Cardiac fibroblast (primary cell): ENCODE data around the gene SMIM44.
A peak's percentile ranks its signal among the peaks of the same experiment; 100 is the strongest.
"Not testable (repeated sequence)": the region's sequence is repeated elsewhere in the genome, so short reads cannot be mapped to it uniquely, and the experiment has no call there.

Experiments
- DNase-seq, 2 donors: peaks; one replicate each; pipeline versions ENCODE4 v3.0.0 to v3.0.0-alpha.2; 2010; ENCODE audit warnings: low read depth in 2 of 2
- H3K4me3 ChIP-seq, 2 donors: replicated peaks in 1 of 2; 1 replicate in 1 of 2; 2 replicates in 1 of 2; pipeline ENCODE4 v1.5.1; 2011; ENCODE audit warnings: low read depth in 2 of 2, low read length in 2 of 2, mild to moderate bottlenecking in 2 of 2, moderate library complexity in 1 of 2
- TF ChIP-seq, protein P1 (sequence below): IDR thresholded peaks from one replicate; pipeline ENCODE4 v1.5.1; 2011; ENCODE audit warnings: low read depth, mild to moderate bottlenecking, low read length, inconsistent platforms

The SMIM44 gene

DNA sequence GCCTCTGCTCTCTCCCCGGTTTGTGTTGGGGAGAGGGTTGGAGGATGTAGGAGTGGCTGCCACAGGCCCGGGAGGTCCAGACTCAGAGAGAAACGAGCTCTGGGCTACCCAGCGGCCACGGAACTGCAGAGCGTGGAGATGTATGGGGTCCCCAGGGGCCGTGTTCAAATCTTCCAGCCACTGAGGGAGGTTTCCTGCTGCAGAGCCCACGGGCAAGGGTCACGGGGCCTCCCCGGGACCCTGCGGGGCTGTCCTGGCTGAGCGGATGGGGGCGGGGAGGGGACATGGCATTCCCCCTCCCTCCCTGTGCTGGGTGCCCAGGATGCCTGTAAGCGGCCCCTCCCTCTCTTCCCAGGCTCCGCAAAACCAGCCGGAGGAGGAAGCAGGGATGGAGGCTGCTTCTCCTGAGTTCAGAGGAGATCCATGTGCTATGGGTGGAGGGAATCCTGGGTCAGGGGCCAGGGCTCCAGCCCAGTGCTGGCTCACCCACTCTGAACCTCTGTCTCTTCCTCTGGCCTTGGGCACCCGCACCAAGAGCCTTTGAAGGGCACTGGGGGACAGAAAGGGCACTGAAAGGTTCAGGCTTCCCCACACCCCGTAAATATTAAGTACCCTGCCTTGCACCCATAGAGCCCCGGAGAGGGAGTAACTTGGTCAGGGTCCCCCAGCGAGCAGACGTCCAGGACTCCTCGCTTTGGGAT, 25.6 kb downstream of the SMIM44 start:
- H3K4me3 ChIP-seq = no peak overlapping the region
- TF ChIP-seq, protein P1, sequence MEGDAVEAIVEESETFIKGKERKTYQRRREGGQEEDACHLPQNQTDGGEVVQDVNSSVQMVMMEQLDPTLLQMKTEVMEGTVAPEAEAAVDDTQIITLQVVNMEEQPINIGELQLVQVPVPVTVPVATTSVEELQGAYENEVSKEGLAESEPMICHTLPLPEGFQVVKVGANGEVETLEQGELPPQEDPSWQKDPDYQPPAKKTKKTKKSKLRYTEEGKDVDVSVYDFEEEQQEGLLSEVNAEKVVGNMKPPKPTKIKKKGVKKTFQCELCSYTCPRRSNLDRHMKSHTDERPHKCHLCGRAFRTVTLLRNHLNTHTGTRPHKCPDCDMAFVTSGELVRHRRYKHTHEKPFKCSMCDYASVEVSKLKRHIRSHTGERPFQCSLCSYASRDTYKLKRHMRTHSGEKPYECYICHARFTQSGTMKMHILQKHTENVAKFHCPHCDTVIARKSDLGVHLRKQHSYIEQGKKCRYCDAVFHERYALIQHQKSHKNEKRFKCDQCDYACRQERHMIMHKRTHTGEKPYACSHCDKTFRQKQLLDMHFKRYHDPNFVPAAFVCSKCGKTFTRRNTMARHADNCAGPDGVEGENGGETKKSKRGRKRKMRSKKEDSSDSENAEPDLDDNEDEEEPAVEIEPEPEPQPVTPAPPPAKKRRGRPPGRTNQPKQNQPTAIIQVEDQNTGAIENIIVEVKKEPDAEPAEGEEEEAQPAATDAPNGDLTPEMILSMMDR = no peak
- DNase-seq = peak in 1 of 2 donors; percentile 34

DNA sequence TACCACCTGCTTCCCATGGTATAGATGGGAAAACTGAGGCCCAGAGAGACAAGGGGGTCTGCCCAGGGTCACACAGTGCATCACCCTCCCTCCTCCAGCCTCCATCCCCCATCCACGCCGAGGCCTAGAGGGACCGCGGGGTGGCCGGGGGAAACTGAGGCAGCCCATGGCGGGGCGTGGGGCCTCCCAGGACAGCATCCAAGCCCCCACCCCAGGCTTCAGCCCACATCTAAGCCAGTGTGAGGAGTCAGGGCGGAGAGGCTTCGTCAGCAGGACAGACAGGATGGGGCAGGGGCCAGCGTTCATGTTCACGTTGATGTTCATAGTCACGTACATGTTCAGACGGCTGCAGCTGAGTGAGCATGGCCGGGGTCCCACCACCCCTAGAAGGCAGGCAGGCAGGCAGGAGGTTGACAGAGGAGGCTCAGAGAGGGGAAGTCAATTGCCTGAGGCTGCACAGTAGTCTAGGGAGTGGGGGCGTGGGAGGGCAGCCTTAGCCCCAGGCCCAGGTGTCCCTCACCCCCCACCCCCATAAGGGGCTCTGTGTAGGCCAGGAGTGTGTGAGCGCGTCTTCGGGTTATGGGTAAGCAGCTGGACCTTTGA, 26.2 kb downstream of the SMIM44 start:
- TF ChIP-seq, protein P1 = no peak
- no peak for DNase-seq
- no peak overlapping the region for H3K4me3 ChIP-seq

DNA sequence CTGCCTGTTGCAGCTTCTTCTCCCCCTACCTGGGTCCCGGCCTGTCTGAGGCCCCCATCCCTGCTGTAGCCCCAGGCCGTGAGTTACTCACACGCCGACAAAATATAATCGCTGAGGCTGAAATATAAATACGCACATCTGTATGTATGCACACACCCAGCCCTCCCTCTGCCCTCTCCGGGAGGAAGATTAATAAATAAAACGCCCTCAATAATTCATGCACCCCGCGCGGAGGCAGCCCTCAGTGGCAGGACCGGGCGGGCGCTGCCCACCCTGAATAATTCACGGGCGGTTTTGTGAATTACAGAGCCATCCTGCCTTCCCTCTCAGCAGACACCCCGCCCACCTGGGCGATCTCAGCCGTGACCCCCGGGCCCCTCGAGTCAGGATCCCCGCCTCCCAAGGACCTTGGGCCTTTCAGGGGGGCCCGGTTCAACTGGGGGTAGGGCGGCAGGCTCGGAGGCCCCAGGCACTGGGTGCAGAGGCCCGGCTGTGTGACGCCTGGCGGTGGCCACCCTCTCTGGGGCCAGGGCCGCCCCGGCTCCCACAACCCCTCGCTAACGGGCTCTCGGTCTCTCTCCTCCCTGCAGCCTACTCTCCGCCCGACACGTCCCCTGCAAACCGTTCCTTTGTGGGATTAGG, 27.2 kb downstream of the SMIM44 start:
- no peak overlapping the region for H3K4me3 ChIP-seq
- DNase-seq = no peak
- TF ChIP-seq, protein P1 = no peak

DNA sequence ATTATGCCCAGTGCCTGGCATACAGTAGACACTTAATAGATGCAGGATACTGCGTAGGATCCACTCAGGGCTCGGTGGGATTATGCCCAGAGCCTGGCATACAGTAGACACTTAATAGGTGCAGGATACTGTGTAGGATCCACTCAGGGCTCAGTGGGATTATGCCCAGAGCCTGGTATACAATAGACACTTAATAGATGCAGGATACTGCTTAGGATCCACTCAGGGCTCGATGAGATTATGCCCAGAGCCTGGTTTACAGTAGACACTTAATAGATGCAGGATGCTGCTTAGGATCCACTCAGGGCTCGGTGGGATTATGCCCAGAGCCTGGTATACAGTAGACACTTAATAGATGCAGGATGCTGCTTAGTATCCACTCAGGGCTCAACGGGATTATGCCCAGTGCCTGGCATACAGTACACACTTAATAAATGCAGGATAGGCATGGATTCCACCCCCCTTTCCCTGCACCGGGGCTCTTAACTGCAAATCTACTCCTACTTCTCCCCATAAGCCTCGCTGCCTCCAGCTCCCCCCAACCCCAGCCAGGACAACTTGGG, 27.8 kb downstream of the SMIM44 start:
- no peak for DNase-seq
- TF ChIP-seq, protein P1 = no peak
- H3K4me3 ChIP-seq = no peak overlapping the region

DNA sequence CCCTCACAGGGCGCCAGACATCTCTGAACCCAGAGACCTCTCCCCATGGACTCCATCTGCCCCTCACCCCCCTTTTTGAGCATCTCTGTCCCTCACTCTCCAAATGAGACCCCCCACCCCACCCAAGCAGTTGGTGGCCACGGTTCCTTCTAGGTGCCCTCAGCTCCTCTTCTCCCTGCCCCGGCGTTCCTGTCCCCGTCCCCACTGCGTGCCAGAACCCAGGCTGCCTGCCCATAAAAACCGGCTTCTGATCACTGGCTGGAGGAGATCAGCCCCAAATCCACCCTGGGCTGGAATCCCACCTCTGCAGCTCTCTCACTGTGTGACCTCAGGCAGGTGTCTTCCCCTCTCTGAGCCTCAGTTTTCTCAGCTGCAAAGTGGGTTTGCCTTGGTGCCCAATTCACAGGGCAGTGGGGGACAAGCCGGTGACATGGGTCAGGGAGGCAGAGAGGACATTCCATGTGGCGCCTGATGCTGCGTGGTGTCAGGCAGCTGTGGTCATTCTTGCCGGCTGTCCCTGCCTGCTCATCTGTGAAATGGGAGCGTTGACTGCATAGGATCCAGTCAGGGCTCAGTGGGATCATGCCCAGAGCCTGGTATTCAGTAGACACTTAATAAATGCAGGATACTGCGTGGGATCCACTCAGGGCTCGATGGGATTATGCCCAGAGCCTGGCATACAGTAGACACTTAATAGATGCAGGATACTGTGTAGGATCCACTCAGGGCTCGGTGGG, 28.4 kb downstream of the SMIM44 start:
- no peak overlapping the region for H3K4me3 ChIP-seq
- TF ChIP-seq, protein P1 = no peak
- no peak for DNase-seq

DNA sequence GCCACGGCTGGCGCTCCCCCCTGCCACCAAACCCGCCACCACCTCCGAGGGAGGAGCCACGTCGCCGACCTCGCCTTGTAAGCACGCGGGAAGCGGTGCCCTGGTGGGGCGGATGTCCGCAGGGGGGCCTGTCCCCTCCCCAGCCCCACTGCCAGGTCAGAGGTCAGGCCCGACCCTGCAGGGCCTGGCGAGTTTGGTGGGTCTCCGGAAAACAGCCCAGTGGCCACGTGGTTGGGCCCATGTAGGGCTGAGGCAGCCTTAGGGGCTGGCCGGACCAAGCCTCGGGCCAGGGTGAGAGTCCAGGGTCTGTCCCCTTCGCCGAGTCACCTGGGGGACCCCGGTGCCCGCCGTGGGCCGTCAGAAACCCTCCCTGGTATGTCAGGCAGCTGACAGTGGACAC, 29.4 kb downstream of the SMIM44 start:
- no peak overlapping the region for H3K4me3 ChIP-seq
- TF ChIP-seq, protein P1 = no peak
- DNase-seq = no peak

DNA sequence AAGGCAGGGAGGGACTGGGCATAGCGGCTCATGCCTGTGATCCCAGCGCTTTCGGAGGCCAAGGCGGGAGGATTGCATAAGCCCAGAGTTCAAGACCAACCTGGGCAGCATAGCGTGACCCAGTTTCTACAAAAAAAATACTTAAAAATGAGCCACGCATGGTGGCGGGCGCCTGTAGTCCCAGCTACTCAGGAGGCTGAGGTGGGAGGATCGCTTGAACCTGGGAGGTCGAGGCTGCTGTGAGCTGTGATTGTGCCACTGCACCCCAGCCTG, 30.4 kb downstream of the SMIM44 start:
- not testable (repeated sequence) for DNase-seq

More for the DNA sequence above, 30.4 kb downstream of the SMIM44 start:
- H3K4me3 ChIP-seq = not testable (repeated sequence)
